ENCODE measurements around the gene ASPN.
"Not testable (repeated sequence)": the region's sequence is repeated elsewhere in the genome, so short reads cannot be mapped to it uniquely, and the experiment has no call there.

Gene ASPN

GRCh38 chr9:92467041-92467440 lies 15.3 kb downstream of the ASPN start:
- DNase-seq, result no peak

- DNase-seq, result no peak
Observed at GRCh38 chr9:92463984-92464383, 18.3 kb downstream of the ASPN start.

GRCh38 chr9:92463387-92463786 lies 18.9 kb downstream of the ASPN start:
- no peak for DNase-seq

GRCh38 chr9:92457576-92457975 lies 24.7 kb downstream of the ASPN start:
- DNase-seq, result no peak

GRCh38 chr9:92455217-92455616 lies 27.1 kb downstream of the ASPN start:
- DNase-seq, result no peak

GRCh38 chr9:92446536-92446935 lies 35.8 kb downstream of the ASPN start:
- DNase-seq, result no peak

GRCh38 chr9:92444841-92445240 lies 37.5 kb downstream of the ASPN start:
- DNase-seq, result no peak

- no peak for DNase-seq
Observed at GRCh38 chr9:92440751-92441046, 41.6 kb downstream of the ASPN start.

- DNase-seq, result no peak
Observed at GRCh38 chr9:92439921-92440750, 42.2 kb downstream of the ASPN start.

GRCh38 chr9:92438900-92439526 lies 43.3 kb downstream of the ASPN start:
- no peak for DNase-seq

GRCh38 chr9:92435263-92435662 lies 47.0 kb downstream of the ASPN start:
- no peak for DNase-seq

- no peak for DNase-seq
Observed at GRCh38 chr9:92432972-92433548, 49.2 kb downstream of the ASPN start.

- no peak for DNase-seq
Observed at GRCh38 chr9:92432350-92432749, 50.0 kb downstream of the ASPN start.

GRCh38 chr9:92429836-92430235 lies 52.5 kb downstream of the ASPN start:
- DNase-seq, result no peak

- no peak for DNase-seq
Observed at GRCh38 chr9:92426501-92427145, 55.7 kb downstream of the ASPN start.

- DNase-seq, result no peak
Observed at GRCh38 chr9:92425474-92425873, 56.8 kb downstream of the ASPN start.

GRCh38 chr9:92424340-92424739 lies 58.0 kb downstream of the ASPN start, which contains the start of gene OMD:
Gene OMD, minus strand, starts transcription at chr9:92424471. Its CDS starts 6,913 bp downstream, at chr9:92417558.
- no peak for DNase-seq

- no peak for DNase-seq
Observed at GRCh38 chr9:92423612-92424011, 58.7 kb downstream of the ASPN start.

GRCh38 chr9:92422611-92423338 lies 59.5 kb downstream of the ASPN start:
- no peak for DNase-seq

GRCh38 chr9:92414566-92414965 lies 67.7 kb downstream of the ASPN start:
- no peak for DNase-seq

GRCh38 chr9:92411157-92411556 lies 71.1 kb downstream of the ASPN start:
- DNase-seq, result not testable (repeated sequence)

- no peak for DNase-seq
Observed at GRCh38 chr9:92408747-92409478, 73.4 kb downstream of the ASPN start.
